Tibial nerve (tissue), 4 donors: ENCODE results near the gene FBXO47. TPM values are rescaled to one million over a fixed set of nuclear protein-coding genes. Genes with fewer than 3 reads are reported as not detected.

Experiments used
- DNase-seq, 2 donors: peaks; one replicate each; pipeline ENCODE4 v3.0.0-alpha.2; 2019; ENCODE audit warnings: low spot score in 2 of 2
- H3K27ac ChIP-seq, 4 donors: fragments of 200-600 bp; sonication (generic) in 3 of 4; one replicate each; pipeline ENCODE4 v1.5.1; 2017 to 2019; ENCODE audit warnings: mild to moderate bottlenecking in 1 of 4
- H3K27me3 ChIP-seq, 2 donors: fragments of 200-600 bp; sonication (generic) in 1 of 2; one replicate each; pipeline versions ENCODE4 v1.5.1 to v1.6.0; 2017 to 2019
- H3K36me3 ChIP-seq, 3 donors: fragments of 200-600 bp; sonication (generic); one replicate each; pipeline ENCODE4 v1.5.1; 2018 to 2019
- H3K4me1 ChIP-seq, 4 donors: fragments of 200-600 bp; sonication (generic) in 3 of 4; one replicate each; pipeline ENCODE4 v1.5.1; 2017 to 2019
- H3K4me3 ChIP-seq, 4 donors: fragments of 200-600 bp; sonication (generic) in 3 of 4; one replicate each; pipeline ENCODE4 v1.5.1; 2017 to 2019; ENCODE audit warnings: mild to moderate bottlenecking in 1 of 4, moderate library complexity in 1 of 4
- H3K9me3 ChIP-seq, 4 donors: fragments of 200-600 bp; sonication (generic) in 3 of 4; one replicate each; pipeline ENCODE4 v1.5.1; 2017 to 2019
- CTCF ChIP-seq, 5 experiments: fragments of 200-600 bp in 3 of 5; fragments of 450-650 bp in 2 of 5; sonication (generic) in 3 of 5; IDR thresholded peaks; one replicate each; pipeline ENCODE4 v1.5.1; 2016 to 2019; ENCODE audit warnings: antibody characterized with exemption in 5 of 5, mild to moderate bottlenecking in 3 of 5, moderate library complexity in 2 of 5
- EP300 ChIP-seq, 2 donors: sonication (generic); formaldehyde crosslinking; IDR thresholded peaks; one replicate each; pipeline ENCODE4 v1.6.1; 2017; ENCODE audit warnings: antibody characterized with exemption in 2 of 2, mild to moderate bottlenecking in 1 of 2
- POLR2A ChIP-seq, 2 donors: fragments of 450-650 bp; IDR thresholded peaks; one replicate each; pipeline ENCODE4 v1.6.1; 2017; ENCODE audit warnings: antibody characterized with exemption in 2 of 2, mild to moderate bottlenecking in 2 of 2, moderate library complexity in 2 of 2
- WGBS, 2 donors: methylation state at CpG; one replicate each; pipeline ENCODE4 v1.1.5; 2018; 5-methylcytosine and 5-hydroxymethylcytosine counted together
- small RNA-seq: library from RNA; depleted of rRNA; stranded (forward); fragments of <200 nt; gene quantifications from one replicate; pipeline ENCODE3, GENCODE V24; 2016
- total RNA-seq, 4 donors: library from RNA; depleted of rRNA; stranded (reverse); fragments of >200 nt; gene quantifications; one replicate each; pipeline ENCODE4 v1.1.0, GENCODE V29; 2016

FBXO47 gene
- total RNA-seq, 4 donors from 2014 or later = not detected

- TF ChIP-seq EP300 (IDR thresholded peaks at IDR 0.05) (no peak), POLR2A (IDR thresholded peaks at IDR 0.05) (no peak), CTCF (IDR thresholded peaks at IDR 0.05) (no peak)
- Histone ChIP-seq H3K27ac (peak overlapping the region in 2 of 4 donors; percentile 23 to 46), H3K27me3 (no peaks in the 10 kb centered on the region), H3K36me3 (peaks cover 4 to 62% (median 4%) of the 10 kb centered on the region in 3 donors), H3K9me3 (no peaks in the 10 kb centered on the region), H3K4me3 (no peak overlapping the region), H3K4me1 (peaks cover 0 to 90% (median 50%) of the 10 kb centered on the region in 4 donors)
- WGBS, 2 donors = 93% methylated on average over 8 of the region's 8 CpGs
- no peak for DNase-seq
Measured at GRCh38 chr17:38890410-38890746, 76.8 kb downstream of the FBXO47 start.

GRCh38 chr17:38889745-38890409, 77.3 kb downstream of the FBXO47 start:
- TF ChIP-seq EP300 (IDR thresholded peaks at IDR 0.05) = no peak
- TF ChIP-seq POLR2A (IDR thresholded peaks at IDR 0.05) = no peak
- TF ChIP-seq CTCF (IDR thresholded peaks at IDR 0.05) = no peak
- H3K9me3 ChIP-seq = no peaks in the 10 kb centered on the region
- no peak overlapping the region for H3K4me3 ChIP-seq
- peak overlapping the region in 2 of 4 donors; percentile 38 to 46 for H3K27ac ChIP-seq
- no peak for DNase-seq
- 75 to 76% methylated on average over 12 of the region's 12 CpGs for WGBS, 2 donors
- H3K4me1 ChIP-seq = peaks cover 0 to 95% (median 55%) of the 10 kb centered on the region in 4 donors
- H3K27me3 ChIP-seq = no peaks in the 10 kb centered on the region
- H3K36me3 ChIP-seq = peaks cover 4 to 61% (median 4%) of the 10 kb centered on the region in 3 donors

- no peaks in the 10 kb centered on the region for H3K9me3 ChIP-seq
- WGBS, 2 donors = 78 to 80% methylated on average over 9 of the region's 9 CpGs
- no peak for DNase-seq
- H3K27ac ChIP-seq = peak overlapping the region in 1 of 4 donors; percentile 49
- peaks cover 0 to 96% (median 59%) of the 10 kb centered on the region in 4 donors for H3K4me1 ChIP-seq
- H3K36me3 ChIP-seq = peaks cover 4 to 56% (median 4%) of the 10 kb centered on the region in 3 donors
- TF ChIP-seq POLR2A (IDR thresholded peaks at IDR 0.05) = no peak
- no peak for TF ChIP-seq CTCF (IDR thresholded peaks at IDR 0.05)
- TF ChIP-seq EP300 (IDR thresholded peaks at IDR 0.05) = no peak
- no peaks in the 10 kb centered on the region for H3K27me3 ChIP-seq
- H3K4me3 ChIP-seq = no peak overlapping the region
Measured at GRCh38 chr17:38888842-38889241, 78.4 kb downstream of the FBXO47 start.

- H3K4me3 ChIP-seq = no peak overlapping the region
- DNase-seq = no peak
- H3K27ac ChIP-seq = peak overlapping the region in 3 of 4 donors; percentile 76 to 94 (median 90)
- no peak for TF ChIP-seq POLR2A (IDR thresholded peaks at IDR 0.05)
- H3K4me1 ChIP-seq = peaks cover 0 to 100% (median 64%) of the 10 kb centered on the region in 4 donors
- H3K27me3 ChIP-seq = no peaks in the 10 kb centered on the region
- no peaks in the 10 kb centered on the region for H3K9me3 ChIP-seq
- H3K36me3 ChIP-seq = peaks cover 0 to 40% (median 4%) of the 10 kb centered on the region in 3 donors
- WGBS, 2 donors = 41 to 47% methylated on average over 8 of the region's 8 CpGs
Measured at GRCh38 chr17:38886643-38887010, 80.6 kb downstream of the FBXO47 start.

Small RNA genes lying within 50 kb of the gene (small RNA-seq; reads per million reads assigned to genes)
- gene MIR6779 = not detected

Other genes with a start within 250 kb of the FBXO47 start
- gene CISD3, start 237.1 kb downstream of the FBXO47 start, total RNA-seq = 10 to 100 TPM; 10.2 to 19.2 (median 16.5) TPM
- gene PCGF2, start 219.1 kb downstream of the FBXO47 start, total RNA-seq = 10 to 100 TPM in 3 of 4 donors, 1 to 10 TPM in 1; 7.7 to 50.0 (median 17.6) TPM
- 100 to 1,000 TPM in 3 of 4 donors, 10 to 100 TPM in 1; 88.8 to 146 (median 141) TPM for gene PSMB3, start 214.7 kb downstream of the FBXO47 start, total RNA-seq
- gene PIP4K2B, start 167.8 kb downstream of the FBXO47 start, total RNA-seq = 10 to 100 TPM; 47.9 to 79.0 (median 74.8) TPM
- gene CWC25, start 142.1 kb downstream of the FBXO47 start, total RNA-seq = 10 to 100 TPM; 19.0 to 43.3 (median 24.9) TPM
- 1,000 to 10,000 TPM; 1,112 to 1,642 (median 1,331) TPM for gene RPL23, start 113.7 kb downstream of the FBXO47 start, total RNA-seq
- gene LASP1, start 97.3 kb downstream of the FBXO47 start, total RNA-seq = 100 to 1,000 TPM; 110 to 165 (median 137) TPM
- 10 to 100 TPM; 34.1 to 95.1 (median 42.4) TPM for gene PLXDC1, start 184.2 kb upstream of the FBXO47 start, total RNA-seq
- not detected for gene ARL5C, start 198.8 kb upstream of the FBXO47 start, total RNA-seq
- 10 to 100 TPM in 3 of 4 donors, 1 to 10 TPM in 1; 7.1 to 20.3 (median 15.0) TPM for gene CACNB1, start 230.3 kb upstream of the FBXO47 start, total RNA-seq
- 1,000 to 10,000 TPM; 2,381 to 3,486 (median 2,809) TPM for gene RPL19, start 232.9 kb upstream of the FBXO47 start, total RNA-seq